Measurements from ENCODE around the gene CD34.

CD34 gene

DNA sequence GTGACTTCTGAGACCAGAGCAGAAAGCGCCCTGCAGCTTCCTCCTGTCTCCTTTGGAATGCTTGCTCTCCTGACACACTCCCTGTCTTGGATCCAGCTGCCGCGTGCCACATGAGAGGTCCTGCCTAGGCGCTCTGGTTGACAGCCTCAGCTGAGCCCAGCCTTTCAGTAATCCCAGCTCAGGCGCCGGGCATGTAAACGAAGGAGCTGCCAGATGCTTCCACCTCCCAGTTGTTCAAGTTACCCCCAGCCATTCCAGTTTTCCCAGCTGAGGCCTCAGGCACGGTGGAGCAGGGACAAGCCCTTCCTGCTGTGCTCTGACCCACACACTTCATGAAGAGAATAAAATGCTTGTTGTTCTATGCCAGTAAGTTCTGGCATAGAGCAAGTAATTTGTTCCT is 14.3 kb upstream of the CD34 start:
- Mint-ChIP-seq H3K4me1 (peaks cover 30% of the 10 kb centered on the region), H3K36me3 (ENCODE audit: low read depth) (no peaks in the 10 kb centered on the region), H3K4me3 (no peak overlapping the region), H3K9me3 (peaks cover 7% of the 10 kb centered on the region), H3K27ac (no peak overlapping the region), H3K27me3 (ENCODE audit: low read depth, poor library complexity) (peaks cover 31% of the 10 kb centered on the region)
- TF ChIP-seq, protein P1, sequence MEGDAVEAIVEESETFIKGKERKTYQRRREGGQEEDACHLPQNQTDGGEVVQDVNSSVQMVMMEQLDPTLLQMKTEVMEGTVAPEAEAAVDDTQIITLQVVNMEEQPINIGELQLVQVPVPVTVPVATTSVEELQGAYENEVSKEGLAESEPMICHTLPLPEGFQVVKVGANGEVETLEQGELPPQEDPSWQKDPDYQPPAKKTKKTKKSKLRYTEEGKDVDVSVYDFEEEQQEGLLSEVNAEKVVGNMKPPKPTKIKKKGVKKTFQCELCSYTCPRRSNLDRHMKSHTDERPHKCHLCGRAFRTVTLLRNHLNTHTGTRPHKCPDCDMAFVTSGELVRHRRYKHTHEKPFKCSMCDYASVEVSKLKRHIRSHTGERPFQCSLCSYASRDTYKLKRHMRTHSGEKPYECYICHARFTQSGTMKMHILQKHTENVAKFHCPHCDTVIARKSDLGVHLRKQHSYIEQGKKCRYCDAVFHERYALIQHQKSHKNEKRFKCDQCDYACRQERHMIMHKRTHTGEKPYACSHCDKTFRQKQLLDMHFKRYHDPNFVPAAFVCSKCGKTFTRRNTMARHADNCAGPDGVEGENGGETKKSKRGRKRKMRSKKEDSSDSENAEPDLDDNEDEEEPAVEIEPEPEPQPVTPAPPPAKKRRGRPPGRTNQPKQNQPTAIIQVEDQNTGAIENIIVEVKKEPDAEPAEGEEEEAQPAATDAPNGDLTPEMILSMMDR (IDR thresholded peaks at IDR 0.05), result no peak
- peak; percentile 42 for DNase-seq

DNA sequence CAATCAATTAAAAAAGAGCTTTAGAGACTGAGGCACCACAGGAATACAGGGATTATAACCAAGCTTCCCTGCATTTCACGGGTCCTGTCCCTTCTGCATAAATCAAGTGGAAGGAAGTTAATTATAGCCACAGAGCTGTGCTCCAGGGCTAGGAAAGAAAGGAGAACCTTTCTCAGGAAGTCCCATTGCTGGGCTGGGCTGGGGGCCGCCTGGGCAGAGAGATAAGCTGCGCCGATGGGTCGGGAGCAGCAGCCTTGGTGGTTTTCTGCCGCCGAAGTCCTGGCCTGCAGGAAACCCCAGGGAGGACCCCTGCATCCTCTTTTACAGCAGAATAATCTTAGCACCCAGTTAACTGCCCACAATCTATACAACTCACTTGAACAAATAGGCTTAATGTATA is 12.6 kb upstream of the CD34 start:
- peaks cover 36% of the 10 kb centered on the region for H3K27me3 Mint-ChIP-seq (ENCODE audit: low read depth, poor library complexity)
- TF ChIP-seq, protein P1 (IDR thresholded peaks at IDR 0.05), result no peak
- peak; percentile 20 for DNase-seq
- H3K36me3 Mint-ChIP-seq (ENCODE audit: low read depth), result no peaks in the 10 kb centered on the region
- no peak overlapping the region for H3K4me3 Mint-ChIP-seq
- H3K9me3 Mint-ChIP-seq, result no peaks in the 10 kb centered on the region
- peaks cover 30% of the 10 kb centered on the region for H3K4me1 Mint-ChIP-seq
- H3K27ac Mint-ChIP-seq, result no peak overlapping the region

- H3K4me3 Mint-ChIP-seq, result no peak overlapping the region
These were observed 12.2 kb upstream of the CD34 start for GRCh38 chr1:207923121-207923520.

DNA sequence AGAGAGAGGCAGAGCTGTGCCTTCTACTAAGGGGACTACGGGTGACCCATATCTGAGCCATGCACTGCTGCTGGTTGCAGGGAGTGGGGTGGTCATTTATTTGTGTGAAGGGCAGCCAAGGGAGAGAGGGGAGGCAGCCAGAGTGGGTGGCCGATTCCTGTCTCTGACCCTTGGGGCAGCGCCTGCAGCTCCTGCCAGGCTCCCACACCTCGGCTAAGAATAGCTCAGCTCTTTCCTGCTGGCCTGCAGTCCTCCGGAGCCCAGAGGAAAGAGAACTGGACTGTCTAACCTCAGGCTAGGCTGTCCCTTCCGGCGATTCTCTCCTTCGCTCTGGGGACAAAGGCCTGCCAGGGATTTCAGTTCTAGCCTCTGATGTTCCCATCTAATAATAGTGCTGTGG is 11.6 kb upstream of the CD34 start:
- no peak overlapping the region for H3K4me3 Mint-ChIP-seq
- H3K27me3 Mint-ChIP-seq (ENCODE audit: low read depth, poor library complexity), result peaks cover 30% of the 10 kb centered on the region
- no peaks in the 10 kb centered on the region for H3K36me3 Mint-ChIP-seq (ENCODE audit: low read depth)
- H3K27ac Mint-ChIP-seq, result peak overlapping the region; percentile 80
- TF ChIP-seq, protein P1 (IDR thresholded peaks at IDR 0.05), result no peak
- no peak for DNase-seq
- H3K4me1 Mint-ChIP-seq, result peaks cover 30% of the 10 kb centered on the region
- no peaks in the 10 kb centered on the region for H3K9me3 Mint-ChIP-seq

More at GRCh38 chr1:207923121-207923520, 12.2 kb upstream of the CD34 start:
- TF ChIP-seq, protein P1 (IDR thresholded peaks at IDR 0.05), result no peak
- no peak for DNase-seq
- peak overlapping the region; percentile 34 for H3K27ac Mint-ChIP-seq
- H3K4me1 Mint-ChIP-seq, result peaks cover 30% of the 10 kb centered on the region
- H3K27me3 Mint-ChIP-seq (ENCODE audit: low read depth, poor library complexity), result peaks cover 33% of the 10 kb centered on the region
- H3K9me3 Mint-ChIP-seq, result no peaks in the 10 kb centered on the region
- H3K36me3 Mint-ChIP-seq (ENCODE audit: low read depth), result no peaks in the 10 kb centered on the region

- DNase-seq, result no peak
- Mint-ChIP-seq H3K4me1 (peaks cover 30% of the 10 kb centered on the region), H3K4me3 (no peak overlapping the region), H3K9me3 (no peaks in the 10 kb centered on the region), H3K27me3 (ENCODE audit: low read depth, poor library complexity) (peaks cover 31% of the 10 kb centered on the region), H3K36me3 (ENCODE audit: low read depth) (no peaks in the 10 kb centered on the region), H3K27ac (no peak overlapping the region)
- TF ChIP-seq, protein P1 (IDR thresholded peaks at IDR 0.05), result no peak
These were observed 10.4 kb upstream of the CD34 start for GRCh38 chr1:207921321-207921720.

GRCh38 chr1:207920444-207921021 is 9.6 kb upstream of the CD34 start:
- Mint-ChIP-seq H3K27me3 (ENCODE audit: low read depth, poor library complexity) (peaks cover 31% of the 10 kb centered on the region), H3K4me3 (no peak overlapping the region), H3K36me3 (ENCODE audit: low read depth) (no peaks in the 10 kb centered on the region), H3K4me1 (peaks cover 30% of the 10 kb centered on the region), H3K9me3 (no peaks in the 10 kb centered on the region), H3K27ac (no peak overlapping the region)
- no peak for DNase-seq
- TF ChIP-seq, protein P1 (IDR thresholded peaks at IDR 0.05), result no peak

Data from nephron progenitor cell (in vitro differentiated cells).